DOHH2 (cell line): Measurements from ENCODE around the gene RALBP1.

Experiments used
- H3F3A ChIP-seq: fragments of 200-600 bp; sonication (generic), shearing (Covaris generic); 2 replicates; pipeline ENCODE4 v1.6.0; 2016; ENCODE audit warnings: antibody characterized with exemption, mild to moderate bottlenecking; ENCODE audit not compliant: control insufficient read depth, insufficient read depth
- H3K27ac ChIP-seq: fragments of 200-600 bp; sonication (generic); 2 replicates; pipeline ENCODE4 v1.5.1; 2014; ENCODE audit warnings: low read depth, mild to moderate bottlenecking, low read length, moderate library complexity
- H3K27me3 ChIP-seq: fragments of 200-600 bp; sonication (generic); 2 replicates; pipeline ENCODE4 v1.6.1; 2014; ENCODE audit warnings: mild to moderate bottlenecking, low read length, mixed read lengths; ENCODE audit not compliant: control insufficient read depth
- H3K36me3 ChIP-seq: fragments of 200-600 bp; sonication (generic); 2 replicates; pipeline ENCODE4 v1.6.1; 2014; ENCODE audit warnings: mild to moderate bottlenecking, low read length, moderate library complexity, mixed read lengths; ENCODE audit not compliant: control insufficient read depth
- H3K4me1 ChIP-seq: fragments of 200-600 bp; sonication (generic); 2 replicates; pipeline ENCODE4 v1.6.1; 2014; ENCODE audit warnings: mild to moderate bottlenecking, low read length, mixed read lengths; ENCODE audit not compliant: control insufficient read depth
- H3K4me2 ChIP-seq: fragments of 200-600 bp; sonication (generic); 2 replicates; pipeline ENCODE4 v1.6.0; 2014; ENCODE audit warnings: mild to moderate bottlenecking, low read length, moderate library complexity
- H3K4me3 ChIP-seq: fragments of 200-600 bp; sonication (generic); 2 replicates; pipeline ENCODE4 v1.5.1; 2014; ENCODE audit warnings: mild to moderate bottlenecking, low read length, mixed read lengths
- H3K79me2 ChIP-seq: fragments of 200-600 bp; sonication (generic); 2 replicates; pipeline ENCODE4 v1.6.1; 2014; ENCODE audit warnings: mild to moderate bottlenecking, low read length, mixed read lengths; ENCODE audit not compliant: control insufficient read depth
- H3K9me2 ChIP-seq: fragments of 200-600 bp; sonication (generic); replicated peaks from 2 replicates; pipeline ENCODE4 v1.6.1; 2014; ENCODE audit warnings: mild to moderate bottlenecking, low read length, mixed read lengths; ENCODE audit not compliant: control insufficient read depth
- H3K9me3 ChIP-seq: fragments of 200-600 bp; sonication (generic); 2 replicates; pipeline ENCODE4 v1.6.1; 2014; ENCODE audit warnings: antibody characterized with exemption, low read length, mixed read lengths; ENCODE audit not compliant: control insufficient read depth, insufficient read depth
- H4K20me1 ChIP-seq: fragments of 200-600 bp; sonication (generic); 2 replicates; pipeline ENCODE4 v1.6.0; 2014; ENCODE audit warnings: low read depth, mild to moderate bottlenecking, antibody characterized with exemption, low read length, moderate library complexity; ENCODE audit not compliant: control insufficient read depth, insufficient read depth
- EZH2phosphoT487 ChIP-seq: fragments of 200-600 bp; sonication (generic); IDR thresholded peaks from 2 replicates; pipeline ENCODE4 v1.6.1; 2017; ENCODE audit warnings: borderline replicate concordance, mild to moderate bottlenecking, antibody characterized with exemption, low read length, moderate library complexity, mixed read lengths
- TF ChIP-seq, protein P1 (sequence below): fragments of 200-600 bp; sonication (generic); IDR thresholded peaks from one replicate; pipeline ENCODE4 v1.5.1; 2014; ENCODE audit warnings: antibody characterized with exemption, mild to moderate bottlenecking, low read depth, low read length; ENCODE audit not compliant: poor library complexity, severe bottlenecking

RALBP1 gene

DNA sequence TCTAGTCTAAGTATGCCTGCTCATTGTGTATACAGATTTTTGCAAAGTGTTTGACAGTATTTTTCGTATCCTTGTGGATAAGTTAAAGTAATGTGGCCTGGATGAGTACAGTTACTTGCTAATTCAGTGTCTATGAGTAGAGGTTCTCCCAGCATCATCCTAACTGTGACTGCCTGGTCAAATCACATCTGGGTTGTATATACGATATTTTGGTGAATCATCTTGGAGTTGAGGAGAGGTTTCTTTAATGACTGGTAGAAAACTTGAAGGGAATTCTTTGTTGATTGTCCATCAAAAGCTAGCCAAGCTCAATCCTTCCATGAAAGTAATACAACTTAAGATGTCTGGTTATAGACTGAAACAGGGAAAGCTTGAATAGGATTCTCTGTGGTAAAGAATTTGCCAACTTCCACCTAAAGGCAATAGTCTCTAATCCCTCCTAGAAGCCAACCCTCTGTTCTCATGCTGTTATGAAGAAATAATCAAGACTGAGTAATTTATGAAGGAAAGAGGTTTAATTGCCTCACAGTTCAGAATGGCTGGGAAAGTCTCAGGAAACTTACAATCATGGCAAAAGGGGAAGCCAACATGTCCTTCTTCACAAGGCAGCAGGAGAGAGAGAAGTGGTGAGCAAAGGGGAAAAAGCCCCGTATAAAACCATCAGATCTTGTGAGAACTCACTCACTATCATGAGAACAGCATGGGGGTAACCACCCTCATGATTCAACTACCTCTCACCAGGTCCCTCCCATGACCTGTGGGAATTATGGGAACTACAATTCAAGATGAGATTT lies 19.4 kb upstream of the RALBP1 start:
- Histone ChIP-seq H3K9me2 (no peaks in the 10 kb centered on the region; the same call in 1 of the 2 replicates), H3K79me2 (no peaks in the 10 kb centered on the region), H3K9me3 (peaks cover 16% of the 10 kb centered on the region; the same call in 1 of the 2 replicates), H3K36me3 (no peaks in the 10 kb centered on the region), H3K27ac (no peak overlapping the region), H3K4me1 (no peaks in the 10 kb centered on the region), H4K20me1 (no peaks in the 10 kb centered on the region), H3K4me3 (no peak overlapping the region), H3K27me3 (no peaks in the 10 kb centered on the region), H3K4me2 (no peak overlapping the region), H3F3A (no peaks in the 10 kb centered on the region)
- TF ChIP-seq, protein P1, sequence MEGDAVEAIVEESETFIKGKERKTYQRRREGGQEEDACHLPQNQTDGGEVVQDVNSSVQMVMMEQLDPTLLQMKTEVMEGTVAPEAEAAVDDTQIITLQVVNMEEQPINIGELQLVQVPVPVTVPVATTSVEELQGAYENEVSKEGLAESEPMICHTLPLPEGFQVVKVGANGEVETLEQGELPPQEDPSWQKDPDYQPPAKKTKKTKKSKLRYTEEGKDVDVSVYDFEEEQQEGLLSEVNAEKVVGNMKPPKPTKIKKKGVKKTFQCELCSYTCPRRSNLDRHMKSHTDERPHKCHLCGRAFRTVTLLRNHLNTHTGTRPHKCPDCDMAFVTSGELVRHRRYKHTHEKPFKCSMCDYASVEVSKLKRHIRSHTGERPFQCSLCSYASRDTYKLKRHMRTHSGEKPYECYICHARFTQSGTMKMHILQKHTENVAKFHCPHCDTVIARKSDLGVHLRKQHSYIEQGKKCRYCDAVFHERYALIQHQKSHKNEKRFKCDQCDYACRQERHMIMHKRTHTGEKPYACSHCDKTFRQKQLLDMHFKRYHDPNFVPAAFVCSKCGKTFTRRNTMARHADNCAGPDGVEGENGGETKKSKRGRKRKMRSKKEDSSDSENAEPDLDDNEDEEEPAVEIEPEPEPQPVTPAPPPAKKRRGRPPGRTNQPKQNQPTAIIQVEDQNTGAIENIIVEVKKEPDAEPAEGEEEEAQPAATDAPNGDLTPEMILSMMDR, result no peak

DNA sequence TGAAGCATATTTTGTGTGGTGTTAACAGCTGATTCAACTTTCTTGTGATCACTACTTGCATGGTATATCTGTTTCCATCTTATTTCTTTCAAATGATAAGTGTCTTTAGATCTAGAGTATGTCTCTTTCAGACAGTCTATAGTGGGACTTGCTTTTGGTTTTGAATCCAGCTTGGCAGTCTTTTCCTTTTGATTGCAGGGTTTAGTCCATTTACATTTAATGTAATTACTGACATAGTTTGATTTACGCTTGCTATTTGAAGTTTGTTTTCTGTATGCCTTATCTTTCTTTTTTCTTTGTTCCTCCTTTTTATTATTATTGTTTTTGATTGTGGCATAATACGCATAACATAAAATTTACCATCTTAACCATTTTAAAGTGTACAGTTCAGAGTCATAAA lies 9.2 kb upstream of the RALBP1 start:
- Histone ChIP-seq H3K9me2 (no peaks in the 10 kb centered on the region), H3K36me3 (no peaks in the 10 kb centered on the region), H3K27me3 (no peaks in the 10 kb centered on the region), H3K4me1 (no peaks in the 10 kb centered on the region), H3K4me3 (no peak overlapping the region), H3F3A (no peaks in the 10 kb centered on the region), H3K79me2 (no peaks in the 10 kb centered on the region), H3K4me2 (no peak overlapping the region), H4K20me1 (no peaks in the 10 kb centered on the region), H3K9me3 (peaks cover 19% of the 10 kb centered on the region), H3K27ac (no peak overlapping the region)
- TF ChIP-seq EZH2phosphoT487, result no peak
- TF ChIP-seq, protein P1, result no peak

DNA sequence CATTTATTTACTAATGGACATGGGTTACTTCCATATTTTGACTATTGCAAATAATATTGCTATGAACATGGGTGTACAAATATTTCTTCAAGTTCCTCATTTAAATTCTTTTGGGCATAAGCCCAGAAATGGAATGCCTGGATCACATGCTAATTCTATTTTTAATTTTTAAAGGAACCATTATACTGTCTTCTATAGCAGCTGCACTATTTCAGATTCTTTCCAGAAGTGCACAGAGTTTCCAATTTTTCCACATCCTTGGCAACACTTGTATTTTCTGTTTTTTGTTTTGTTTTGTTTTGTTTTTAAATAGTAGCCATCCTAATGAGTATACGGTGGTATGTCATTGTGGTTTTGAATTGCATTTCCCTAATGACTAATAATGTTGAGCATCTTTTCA lies 8.5 kb upstream of the RALBP1 start:
- Histone ChIP-seq H3F3A (no peaks in the 10 kb centered on the region), H3K79me2 (no peaks in the 10 kb centered on the region), H3K4me2 (no peak overlapping the region), H3K27ac (no peak overlapping the region), H4K20me1 (no peaks in the 10 kb centered on the region), H3K9me2 (no peaks in the 10 kb centered on the region), H3K36me3 (no peaks in the 10 kb centered on the region), H3K4me1 (no peaks in the 10 kb centered on the region), H3K4me3 (no peak overlapping the region), H3K9me3 (peaks cover 19% of the 10 kb centered on the region), H3K27me3 (no peaks in the 10 kb centered on the region)
- TF ChIP-seq, protein P1, result no peak
- no peak for TF ChIP-seq EZH2phosphoT487
